Limb (tissue), 2 donors: ENCODE results near the gene GLIPR2.
A peak's percentile ranks its signal among the peaks of the same experiment; 100 is the strongest.
"Not testable (repeated sequence)": the region's sequence is repeated elsewhere in the genome, so short reads cannot be mapped to it uniquely, and the experiment has no call there.

Source experiments
- DNase-seq, 2 donors: peaks; one replicate each; pipeline ENCODE4 v3.0.0-alpha.2; 2016; ENCODE audit errors: extremely low spot score in 2 of 2

Gene GLIPR2, protein sequence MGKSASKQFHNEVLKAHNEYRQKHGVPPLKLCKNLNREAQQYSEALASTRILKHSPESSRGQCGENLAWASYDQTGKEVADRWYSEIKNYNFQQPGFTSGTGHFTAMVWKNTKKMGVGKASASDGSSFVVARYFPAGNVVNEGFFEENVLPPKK

DNA sequence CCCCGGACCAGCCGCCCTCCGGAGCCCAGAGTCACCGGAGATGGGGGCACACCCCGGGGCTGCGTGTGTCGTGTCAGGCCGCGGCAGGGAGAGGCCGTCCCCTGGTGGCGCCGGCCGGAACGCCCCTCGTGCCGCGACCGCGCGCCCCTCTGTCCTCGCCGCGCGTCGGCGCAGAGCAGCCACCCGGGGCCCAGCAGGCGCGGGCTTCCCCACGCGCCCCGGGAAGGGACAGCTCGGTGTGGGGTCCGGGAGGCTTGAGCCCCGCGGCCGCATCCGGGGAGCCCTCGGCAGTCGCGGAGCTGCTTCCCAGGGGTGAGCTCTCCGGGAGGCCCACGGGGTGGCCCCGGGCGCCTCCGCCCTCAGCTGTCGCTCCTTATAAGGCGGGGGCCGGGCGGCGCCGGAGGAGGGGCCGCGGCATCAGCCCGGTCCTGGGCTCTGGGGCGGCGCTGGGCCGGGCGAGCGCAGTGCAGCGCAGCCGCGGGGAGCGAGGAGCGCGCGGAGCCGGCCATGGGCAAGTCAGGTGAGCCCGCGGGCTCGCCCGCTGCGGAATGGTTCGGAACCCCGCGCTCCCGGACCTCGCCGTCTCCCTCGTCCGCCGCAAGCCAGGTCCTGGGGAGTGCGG lies at the start of gene GLIPR2:
TSS of gene GLIPR2 (plus strand) at position 462 of the 622 bp plus-strand sequence. CDS start at position 508, 46 bp downstream.
- peak; percentile 53 to 80 for DNase-seq

DNA sequence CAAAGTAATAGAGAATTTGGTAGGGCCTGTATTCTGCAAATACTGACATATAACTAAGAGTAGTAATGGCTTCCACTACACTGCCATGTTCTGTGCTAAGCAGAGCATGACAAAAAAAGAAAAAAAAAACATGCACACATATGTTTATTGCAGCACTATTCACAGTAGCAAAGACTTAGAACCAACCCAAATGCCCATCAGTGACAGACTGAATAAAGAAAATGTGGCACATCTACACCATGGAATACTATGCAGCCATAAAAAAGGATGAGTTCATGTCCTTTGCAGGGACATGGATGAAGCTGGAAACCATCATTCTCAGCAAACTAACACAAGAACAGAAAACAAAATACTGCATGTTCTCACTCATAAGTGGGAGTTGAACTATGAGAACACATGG lies 49.5 kb upstream of the GLIPR2 start:
- not testable (repeated sequence) for DNase-seq

DNA sequence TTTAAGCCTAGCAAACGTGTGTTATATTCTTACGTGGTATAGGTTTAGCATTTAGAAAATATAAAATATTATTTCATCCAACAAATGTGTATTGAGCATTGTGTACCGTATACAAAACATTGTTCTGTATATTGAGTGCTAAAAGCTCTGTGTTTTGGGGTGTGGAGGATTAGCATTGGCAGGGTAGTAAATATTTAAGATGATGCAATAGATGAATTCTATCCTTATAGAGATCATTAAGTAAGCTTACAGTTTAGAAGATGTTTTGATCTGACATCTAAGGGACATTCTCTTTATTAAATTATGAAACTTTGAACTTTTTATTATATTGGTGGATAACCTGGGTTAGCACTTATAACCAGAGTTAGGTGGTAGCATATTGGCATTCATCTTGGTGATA lies 48.5 kb upstream of the GLIPR2 start:
- DNase-seq = no peak

DNA sequence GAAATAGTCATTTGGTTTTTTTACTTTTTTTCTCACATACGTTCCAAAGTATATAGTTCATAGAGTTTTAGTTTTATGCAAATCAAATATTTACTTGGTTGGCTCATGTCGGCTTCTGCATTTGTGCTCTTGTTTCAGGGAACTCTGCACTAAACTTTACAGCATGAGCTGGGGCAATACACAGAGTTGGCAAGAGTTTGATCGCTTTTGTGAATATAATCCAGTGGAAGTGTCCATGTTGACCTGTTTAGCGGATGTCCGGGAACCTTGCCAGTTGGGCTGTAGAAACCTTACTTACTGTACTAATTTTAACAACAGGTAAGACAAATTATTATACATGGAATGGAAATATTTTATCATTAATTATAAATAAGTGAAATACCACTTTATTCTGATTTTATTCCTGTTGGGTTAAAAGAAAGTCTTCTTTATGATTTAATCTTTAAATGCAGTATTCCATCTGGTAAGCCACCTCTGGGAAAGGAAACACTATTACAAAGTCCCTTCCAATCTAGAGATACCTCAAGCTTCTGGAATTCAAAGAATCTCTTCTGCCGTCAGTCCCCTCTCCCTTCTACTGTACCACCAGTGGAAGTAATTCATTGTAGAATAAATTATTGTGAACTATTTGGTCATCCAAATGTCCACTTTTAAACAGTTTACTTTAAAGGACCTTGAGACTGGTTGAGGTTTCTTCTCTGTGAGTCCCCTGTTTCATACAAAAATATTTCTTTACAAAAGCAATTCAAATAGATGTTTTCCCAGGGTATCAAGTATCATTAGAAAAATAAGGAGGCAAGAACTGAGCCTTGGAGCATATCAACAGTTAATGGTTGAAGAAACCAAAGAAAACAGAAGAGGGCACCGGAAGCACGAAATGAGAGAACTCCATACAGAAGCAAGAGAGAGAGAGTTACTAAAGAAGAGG lies 45.2 kb upstream of the GLIPR2 start:
- peak in 1 of 2 donors; percentile 27 for DNase-seq

DNA sequence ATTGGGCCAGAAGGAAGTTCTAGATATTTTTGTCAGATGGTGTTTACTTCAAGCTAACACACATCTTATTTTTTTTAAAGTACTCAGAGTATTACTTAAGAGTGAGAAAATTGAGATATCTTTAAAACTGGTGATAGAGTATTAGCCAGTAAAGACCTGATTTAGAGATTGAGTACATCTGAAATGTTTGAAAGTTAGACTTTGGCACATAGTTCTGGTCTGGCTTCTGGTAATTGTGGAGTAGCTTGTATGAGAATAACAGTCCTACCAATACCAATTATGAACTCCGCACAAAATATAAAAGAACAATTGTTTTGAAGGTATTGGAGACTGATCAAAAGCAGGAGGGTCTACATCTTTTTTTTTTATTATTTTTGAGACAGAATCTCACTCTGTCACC lies 44.5 kb upstream of the GLIPR2 start:
- no peak for DNase-seq

DNA sequence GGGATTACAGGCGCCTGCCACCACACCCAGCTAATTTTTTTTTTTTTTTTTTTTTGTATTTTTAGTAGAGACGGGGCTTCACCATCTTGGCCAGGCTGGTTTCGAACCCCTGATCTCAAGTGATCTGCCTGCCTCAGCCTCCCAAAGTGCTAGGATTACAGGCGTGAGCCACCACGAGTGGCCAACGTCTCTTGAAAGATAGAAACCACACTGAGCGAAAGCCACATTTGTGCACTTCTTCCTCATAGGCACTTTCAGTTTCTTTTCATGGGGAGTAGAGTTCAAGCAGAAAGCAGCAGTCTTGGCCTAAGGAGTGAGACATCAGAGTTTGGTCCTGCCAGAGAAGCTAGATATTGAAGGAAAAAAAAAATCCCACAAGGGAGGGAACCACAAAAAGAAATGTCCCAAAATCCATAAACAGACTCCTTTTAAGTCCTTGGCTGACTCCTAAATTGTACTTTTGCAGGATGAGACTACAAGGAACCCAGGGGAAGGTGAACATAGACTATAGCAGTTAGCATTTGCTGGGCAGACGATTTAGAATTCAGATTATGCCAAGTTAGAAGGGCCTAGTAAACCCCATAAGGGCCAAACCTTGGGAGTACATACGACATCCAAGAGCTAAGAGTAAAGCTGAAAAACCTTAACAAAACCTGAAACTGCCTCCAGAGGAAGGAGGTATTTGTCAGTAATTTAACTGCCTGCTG lies 43.9 kb upstream of the GLIPR2 start:
- DNase-seq = no peak

DNA sequence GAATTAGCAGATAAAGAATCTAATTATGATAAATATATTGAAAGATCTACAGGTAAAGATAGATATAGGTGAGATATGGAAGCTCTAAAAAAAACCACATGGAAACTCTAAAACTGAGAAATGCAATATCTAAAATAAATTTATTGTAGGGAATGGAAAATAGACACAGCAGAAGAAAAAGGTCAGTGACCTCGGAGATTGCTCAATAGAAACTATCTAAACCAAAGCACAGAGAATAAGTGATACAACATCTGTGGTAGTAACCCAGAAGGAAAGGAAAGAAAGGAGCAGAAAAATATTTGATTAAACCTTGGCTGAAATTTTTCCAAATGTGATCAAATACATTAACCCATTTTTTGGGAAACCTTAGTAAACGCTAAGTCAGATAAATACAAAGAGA lies 43.1 kb upstream of the GLIPR2 start:
- no peak for DNase-seq

DNA sequence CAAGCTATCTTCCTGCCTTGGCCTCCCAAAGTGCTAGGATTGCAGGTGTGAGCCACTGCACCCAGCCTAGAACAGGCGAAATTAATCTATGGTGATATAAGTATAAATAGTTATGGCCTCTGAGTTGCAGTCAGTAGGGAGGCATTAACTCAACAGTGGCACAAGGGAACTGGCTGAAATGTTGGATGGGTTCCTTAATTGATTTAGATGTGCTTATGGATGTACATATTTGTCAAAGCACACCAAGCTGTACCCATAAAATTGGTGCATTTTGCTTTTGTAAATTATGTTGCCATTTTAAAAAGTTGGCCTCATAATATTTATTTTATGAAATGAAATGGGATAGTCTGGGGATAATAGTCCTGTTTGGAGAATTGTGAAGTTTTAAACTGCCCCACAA lies 36.8 kb upstream of the GLIPR2 start:
- DNase-seq = no peak

DNA sequence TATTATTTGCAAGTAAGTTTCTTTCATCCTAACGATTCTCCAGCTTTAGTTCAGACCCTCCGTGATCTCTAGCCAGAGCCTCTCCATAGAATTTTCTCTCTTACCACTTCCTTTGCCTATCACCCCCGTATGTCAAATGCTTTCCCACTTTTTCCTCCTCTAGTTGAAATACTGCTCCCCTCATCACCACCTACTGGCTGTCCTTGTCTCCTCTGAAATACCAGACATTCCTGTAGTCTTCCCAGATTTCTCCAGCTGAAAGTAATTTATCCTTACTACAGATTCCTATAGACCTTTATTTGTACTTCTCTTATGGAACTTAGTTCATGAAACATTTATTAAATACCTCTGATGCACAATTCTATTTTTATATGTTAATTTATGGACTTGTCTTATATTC lies 36.0 kb upstream of the GLIPR2 start:
- no peak for DNase-seq

DNA sequence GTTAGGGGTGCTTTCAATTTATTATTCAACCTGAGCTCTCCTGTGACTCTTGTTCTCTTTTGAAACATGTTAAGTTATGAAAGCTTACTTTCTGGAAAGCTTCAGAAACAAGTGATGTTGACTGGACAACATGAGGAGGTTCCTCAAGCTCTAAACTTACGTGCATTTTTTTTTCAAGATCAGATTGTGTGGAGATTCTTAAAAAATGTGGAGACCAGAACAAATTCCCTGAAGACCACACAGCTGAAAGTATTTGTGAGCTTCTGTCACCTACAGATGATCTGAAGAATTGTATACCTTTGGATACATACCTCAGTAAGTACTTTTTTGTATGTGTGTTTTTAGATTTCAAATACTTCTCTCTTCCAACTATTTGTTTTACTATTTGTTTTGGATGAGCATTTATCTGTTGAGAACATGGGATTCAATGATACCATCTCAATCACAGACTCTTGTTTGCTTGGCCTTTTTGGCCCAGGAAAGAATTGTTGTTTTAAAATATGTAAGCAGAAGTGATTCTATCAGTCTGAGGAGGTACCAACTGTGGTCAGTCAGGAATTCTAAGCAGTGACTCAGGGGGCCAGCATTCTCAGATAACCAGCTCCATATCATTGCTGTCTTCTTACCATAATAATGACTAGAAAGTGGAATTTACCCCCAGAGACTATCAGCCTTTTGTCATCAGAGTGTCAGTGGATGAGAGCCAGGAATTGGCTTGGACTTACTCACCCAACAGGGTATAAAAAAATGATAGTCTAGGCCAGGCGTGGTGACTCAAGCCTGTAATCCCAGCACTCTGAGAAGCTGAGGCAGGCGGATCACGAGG lies 34.4 kb upstream of the GLIPR2 start:
- DNase-seq = no peak

DNA sequence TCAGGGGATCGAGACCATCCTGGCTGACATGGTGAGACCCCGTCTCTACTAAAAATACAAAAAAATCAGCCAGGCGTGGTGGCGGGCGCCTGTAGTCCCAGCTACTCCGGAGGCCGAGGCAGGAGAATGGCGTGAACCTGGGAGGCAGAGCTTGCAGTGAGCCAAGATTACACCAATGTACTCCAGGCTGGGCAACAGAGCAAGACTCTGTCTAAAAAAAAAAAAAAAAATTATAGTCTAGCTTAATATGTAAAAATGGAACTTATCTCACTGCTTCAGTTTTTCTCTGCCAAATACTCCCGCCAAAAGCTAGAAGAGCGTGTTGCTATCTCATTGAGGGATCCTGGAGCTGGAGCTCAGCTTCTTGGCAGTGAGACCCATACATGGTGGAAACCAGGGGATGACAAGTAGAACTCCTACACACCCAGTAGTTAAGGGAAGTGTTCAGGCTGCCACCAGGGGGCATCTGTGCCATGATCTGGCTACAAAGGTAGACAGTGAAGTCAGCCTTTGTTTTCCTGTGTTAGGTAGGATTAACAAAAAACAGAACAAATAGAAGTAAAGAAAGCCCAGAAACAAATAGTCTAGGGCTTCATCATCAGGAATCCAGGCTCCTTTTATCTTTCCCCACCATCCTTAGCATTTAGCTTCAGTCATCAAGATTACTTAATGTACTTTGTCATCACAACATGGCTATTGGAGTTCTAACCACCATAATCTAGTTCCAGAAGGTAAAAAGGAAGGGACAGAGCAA lies 33.6 kb upstream of the GLIPR2 start:
- DNase-seq = peak; percentile 76 to 78

DNA sequence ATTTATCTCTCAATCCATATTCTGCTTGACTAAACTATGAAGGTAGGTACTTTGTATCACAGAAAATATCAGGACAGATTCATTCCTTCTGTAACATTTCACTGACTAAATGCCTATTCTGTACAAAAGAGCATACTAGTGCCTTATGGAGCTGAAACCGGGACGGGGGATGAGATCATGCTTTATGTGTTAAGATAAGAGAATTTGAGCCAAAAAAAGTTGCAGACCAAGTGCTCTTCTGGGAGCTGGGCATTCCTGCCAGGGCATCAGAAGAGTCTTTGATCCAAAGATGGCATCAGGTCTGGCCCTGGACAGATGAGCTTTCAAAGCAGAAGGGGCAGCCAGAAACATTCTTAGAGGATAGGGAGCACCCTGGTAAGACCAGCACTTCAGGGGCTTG lies 27.5 kb upstream of the GLIPR2 start:
- no peak for DNase-seq

DNA sequence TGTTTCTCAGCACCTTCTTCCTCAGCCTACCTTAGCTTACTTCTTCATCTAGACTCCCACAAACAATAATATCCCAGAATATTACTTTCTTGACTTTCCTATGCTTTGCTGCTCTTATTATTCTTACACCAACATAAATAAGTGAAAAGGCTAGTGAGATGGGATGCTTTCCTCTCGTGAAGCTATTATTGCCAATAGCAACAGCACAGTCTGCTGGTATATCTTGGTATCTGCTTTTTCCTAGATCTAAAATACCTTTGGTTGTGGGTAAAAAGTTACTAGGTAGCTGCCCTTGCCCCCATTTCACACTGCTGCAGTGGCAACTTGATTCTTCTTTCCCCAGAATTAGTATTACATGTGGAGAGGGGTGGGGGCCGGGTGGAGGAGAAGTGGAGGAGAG lies 26.1 kb upstream of the GLIPR2 start:
- DNase-seq = no peak

DNA sequence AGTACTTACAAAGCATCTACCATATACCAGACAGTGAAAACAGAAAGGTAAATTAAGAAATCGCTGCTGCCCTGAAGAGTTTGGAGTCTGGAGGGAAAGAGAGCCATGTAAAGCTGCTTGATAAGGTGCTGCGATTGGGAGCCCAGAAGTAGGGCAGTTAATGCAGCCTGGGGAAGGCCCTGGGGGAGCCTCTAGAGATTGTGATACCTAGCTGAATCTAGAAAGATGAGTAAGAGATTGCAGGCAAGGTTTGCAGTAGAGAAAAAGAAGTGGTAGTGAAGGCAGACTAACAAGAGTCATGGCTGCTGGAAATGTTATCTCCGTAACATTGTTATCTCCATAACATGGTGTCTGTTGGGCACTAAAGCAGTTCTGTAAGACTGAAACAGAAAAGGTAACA lies 24.0 kb upstream of the GLIPR2 start:
- no peak for DNase-seq

DNA sequence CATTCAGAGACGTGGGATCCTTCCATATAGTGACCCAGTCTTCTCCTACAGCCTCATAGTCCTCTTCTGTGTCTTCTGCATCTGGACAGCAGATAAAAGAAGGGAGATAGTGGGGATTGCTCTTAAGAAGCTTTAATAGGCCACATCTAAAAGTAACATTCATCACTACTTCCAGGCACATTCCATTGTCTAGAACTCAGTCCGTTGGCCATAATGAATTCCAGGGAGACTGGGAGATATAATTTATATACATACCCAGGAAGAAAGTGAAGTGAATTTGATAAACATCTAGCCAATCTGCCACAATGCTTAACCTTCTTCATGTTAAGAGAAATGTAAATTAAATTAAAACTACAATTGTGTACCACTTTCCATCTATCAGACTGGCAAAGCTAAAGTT lies 22.5 kb upstream of the GLIPR2 start:
- no peak for DNase-seq

DNA sequence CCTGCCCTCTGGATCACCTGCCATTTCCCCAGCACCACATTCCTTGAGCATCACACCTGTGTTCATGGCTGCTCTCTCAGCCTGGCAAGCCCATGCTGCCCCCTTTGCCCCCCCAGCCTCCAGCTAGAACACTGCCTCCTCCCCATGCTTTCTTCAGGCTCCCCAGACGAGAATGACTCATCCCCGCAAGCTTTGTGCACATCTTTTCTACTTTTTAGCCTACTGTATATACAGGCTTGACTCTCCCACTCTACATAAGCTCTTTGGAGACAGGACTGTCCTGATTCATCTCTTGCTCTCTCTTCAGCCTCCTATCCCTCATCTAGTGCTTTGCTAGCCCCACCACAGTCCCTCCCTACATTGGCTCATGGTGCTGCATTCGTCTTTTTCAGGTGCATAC lies 19.9 kb upstream of the GLIPR2 start:
- DNase-seq = no peak

DNA sequence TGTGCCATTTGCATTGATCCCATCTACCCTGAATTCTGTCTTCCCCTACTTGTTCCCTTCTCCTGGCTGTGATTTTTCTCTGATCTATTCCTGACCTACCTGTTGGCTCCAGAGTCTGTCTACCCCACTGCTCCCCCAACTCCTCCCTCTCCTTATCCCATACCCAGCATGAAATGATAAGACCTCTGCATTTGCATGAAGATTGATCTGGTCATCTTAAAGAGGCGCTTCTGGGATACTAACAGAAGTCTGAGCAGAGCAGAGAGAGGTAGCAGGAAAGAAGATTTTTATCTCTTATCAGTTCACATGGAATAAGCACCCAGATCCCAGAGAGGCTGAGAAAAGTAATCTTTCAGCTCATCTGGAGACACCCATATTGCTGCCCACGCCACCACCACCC lies 18.3 kb upstream of the GLIPR2 start:
- no peak for DNase-seq

DNA sequence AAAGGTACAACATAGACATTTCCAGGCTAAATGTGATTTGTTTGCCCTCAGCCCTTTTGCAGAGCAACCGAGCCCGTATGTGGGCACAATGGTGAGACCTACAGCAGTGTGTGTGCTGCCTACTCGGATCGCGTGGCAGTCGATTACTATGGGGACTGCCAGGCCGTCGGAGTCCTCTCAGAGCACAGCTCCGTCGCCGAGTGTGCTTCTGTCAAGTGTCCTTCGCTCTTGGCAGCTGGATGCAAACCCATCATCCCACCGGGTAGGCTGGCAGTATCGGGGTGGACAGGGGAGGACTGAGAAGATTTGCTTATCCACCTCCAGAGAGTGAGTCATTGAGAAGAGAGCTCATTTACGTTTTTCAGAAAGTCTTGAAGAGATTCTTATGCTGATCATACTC lies 17.8 kb upstream of the GLIPR2 start:
- no peak for DNase-seq

DNA sequence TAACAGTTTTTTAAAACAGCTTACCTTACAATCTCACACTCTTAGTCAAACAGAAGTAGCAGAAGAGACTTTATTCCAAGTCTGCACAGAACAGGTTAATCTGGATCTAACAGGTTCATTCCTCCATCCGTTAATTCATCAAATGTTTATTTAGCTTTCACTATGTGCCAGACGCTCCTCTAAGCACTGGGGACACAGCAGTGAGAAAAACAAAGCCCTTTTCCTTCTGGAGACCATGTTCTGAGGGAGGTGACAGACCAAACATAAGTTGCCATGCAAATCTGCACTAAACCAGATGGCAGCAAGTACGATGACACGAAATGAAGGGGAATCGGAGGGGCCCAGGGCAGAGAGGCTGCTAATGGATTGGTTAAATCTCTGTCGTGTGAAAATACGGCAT lies 17.1 kb upstream of the GLIPR2 start:
- DNase-seq = no peak

DNA sequence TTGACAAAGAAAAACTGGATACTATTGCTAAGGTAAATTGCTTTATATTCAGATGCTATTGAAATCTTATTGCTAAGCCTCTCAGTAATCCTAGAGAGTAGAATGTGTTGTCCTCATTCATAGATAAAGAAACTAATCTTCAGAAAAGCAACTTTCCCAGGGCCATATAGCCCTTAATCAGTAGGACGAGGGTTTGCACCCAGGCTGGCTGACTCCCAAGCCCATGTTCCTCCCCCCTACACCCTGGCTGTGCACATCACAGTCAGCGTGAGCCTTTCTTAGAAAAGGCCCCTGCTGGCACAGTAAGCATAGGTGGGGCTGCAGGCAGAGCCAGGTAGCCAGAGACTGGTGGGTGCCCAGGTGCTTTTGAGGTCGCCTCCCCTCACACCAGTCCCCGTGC lies 15.8 kb upstream of the GLIPR2 start:
- no peak for DNase-seq
